ENCODE data around the gene PRSS1.
"Not testable (repeated sequence)": the region's sequence is repeated elsewhere in the genome, so short reads cannot be mapped to it uniquely, and the experiment has no call there.

The PRSS1 gene

GRCh38 chr7:142733271-142733670, 16.0 kb upstream of the PRSS1 start:
- no peak for DNase-seq (ENCODE audit: extremely low read depth, low read depth)
- no peak for TF ChIP-seq CTCF (IDR thresholded peaks at IDR 0.05; ENCODE audit: low read depth, low read length)

- DNase-seq (ENCODE audit: extremely low read depth, low read depth): no peak
- no peak; the same call in 1 of the 2 replicates for TF ChIP-seq CTCF (IDR thresholded peaks at IDR 0.05; ENCODE audit: low read depth, low read length)
Observed at GRCh38 chr7:142739923-142740492, 9.3 kb upstream of the PRSS1 start.

GRCh38 chr7:142740786-142741185, 8.5 kb upstream of the PRSS1 start:
- DNase-seq (ENCODE audit: extremely low read depth, low read depth): no peak
- no peak for TF ChIP-seq CTCF (IDR thresholded peaks at IDR 0.05; ENCODE audit: low read depth, low read length)

- DNase-seq (ENCODE audit: extremely low read depth, low read depth): not testable (repeated sequence)
Observed at GRCh38 chr7:142741932-142742331, 7.3 kb upstream of the PRSS1 start.

GRCh38 chr7:142745091-142745635, 4.1 kb upstream of the PRSS1 start:
- DNase-seq (ENCODE audit: extremely low read depth, low read depth): no peak
- no peak for TF ChIP-seq CTCF (IDR thresholded peaks at IDR 0.05; ENCODE audit: low read depth, low read length)

GRCh38 chr7:142745745-142746144, 3.5 kb upstream of the PRSS1 start:
- no peak for TF ChIP-seq CTCF (IDR thresholded peaks at IDR 0.05; ENCODE audit: low read depth, low read length)
- DNase-seq (ENCODE audit: extremely low read depth, low read depth): no peak

GRCh38 chr7:142746264-142746663, 3.0 kb upstream of the PRSS1 start:
- no peak for TF ChIP-seq CTCF (IDR thresholded peaks at IDR 0.05; ENCODE audit: low read depth, low read length)
- DNase-seq (ENCODE audit: extremely low read depth, low read depth): no peak

GRCh38 chr7:142748410-142748809, 862 bp upstream of the PRSS1 start:
- not testable (repeated sequence) for DNase-seq (ENCODE audit: extremely low read depth, low read depth)

All from AG09319 (cell line).